AG08395 (cell line): ENCODE data around the gene LPCAT1.
"Not testable (repeated sequence)": the region's sequence is repeated elsewhere in the genome, so short reads cannot be mapped to it uniquely, and the experiment has no call there.

ENCODE experiments used
- DNase-seq: peaks from one replicate; pipeline ENCODE4 v3.0.0; 2012; ENCODE audit warnings: mixed read lengths, low spot score

The LPCAT1 gene

GRCh38 chr5:1522601-1523479, 920 bp downstream of the LPCAT1 start:
- no peak for DNase-seq

GRCh38 chr5:1521671-1522600, 1.8 kb downstream of the LPCAT1 start:
- DNase-seq = peak; percentile 68

DNA sequence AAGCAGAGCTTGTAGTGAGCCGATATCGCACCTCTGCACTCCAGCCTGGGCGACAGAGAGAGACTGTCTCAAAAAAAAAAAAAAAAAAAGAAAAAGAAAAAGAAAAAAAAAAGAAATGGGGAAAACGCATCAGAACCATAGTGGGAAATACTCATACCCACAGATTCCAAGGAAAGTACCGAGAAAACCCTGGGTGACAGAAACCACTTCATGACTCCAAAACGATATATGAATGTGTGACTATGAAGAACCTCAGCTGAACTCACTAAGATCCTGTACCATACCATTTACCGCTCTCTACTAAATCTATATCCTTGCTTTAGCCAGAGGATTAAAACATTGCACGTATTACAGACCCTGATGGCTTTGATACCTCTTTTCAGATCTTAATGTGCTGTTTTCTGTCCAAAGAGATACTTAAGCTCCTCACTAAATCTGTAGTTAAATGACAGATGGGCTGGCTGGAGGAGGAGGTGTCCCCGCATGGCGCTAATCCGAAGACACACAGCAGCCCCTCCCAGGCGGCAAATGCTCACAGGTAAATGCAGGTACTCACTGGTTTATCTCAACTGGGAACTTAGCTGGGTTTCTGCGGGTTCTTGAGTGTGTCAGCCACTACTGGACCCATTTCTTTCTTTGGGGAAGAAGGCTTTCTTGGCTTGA, 2.8 kb downstream of the LPCAT1 start:
- DNase-seq = no peak

GRCh38 chr5:1519631-1520210, 4.0 kb downstream of the LPCAT1 start:
- DNase-seq = no peak

DNA sequence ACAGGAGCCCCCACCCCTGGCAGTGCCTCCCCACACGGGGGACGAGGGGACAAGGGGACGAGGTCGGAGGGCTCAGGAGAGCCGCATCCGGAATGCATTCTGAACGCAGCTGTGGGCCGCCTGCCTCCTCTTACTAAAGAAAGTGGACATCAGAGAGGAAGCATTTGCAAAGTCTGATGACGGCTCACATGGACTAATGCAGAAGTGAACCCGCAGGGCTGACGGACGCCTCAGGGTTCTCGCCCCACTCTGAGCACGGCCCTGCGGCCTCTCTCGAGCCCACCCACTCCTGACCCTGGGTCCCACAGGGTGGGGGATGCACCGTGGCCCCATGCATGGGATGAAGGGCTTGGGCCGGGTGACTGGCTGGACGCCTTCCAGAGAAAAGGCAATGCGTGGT, 5.9 kb downstream of the LPCAT1 start:
- DNase-seq = no peak

DNA sequence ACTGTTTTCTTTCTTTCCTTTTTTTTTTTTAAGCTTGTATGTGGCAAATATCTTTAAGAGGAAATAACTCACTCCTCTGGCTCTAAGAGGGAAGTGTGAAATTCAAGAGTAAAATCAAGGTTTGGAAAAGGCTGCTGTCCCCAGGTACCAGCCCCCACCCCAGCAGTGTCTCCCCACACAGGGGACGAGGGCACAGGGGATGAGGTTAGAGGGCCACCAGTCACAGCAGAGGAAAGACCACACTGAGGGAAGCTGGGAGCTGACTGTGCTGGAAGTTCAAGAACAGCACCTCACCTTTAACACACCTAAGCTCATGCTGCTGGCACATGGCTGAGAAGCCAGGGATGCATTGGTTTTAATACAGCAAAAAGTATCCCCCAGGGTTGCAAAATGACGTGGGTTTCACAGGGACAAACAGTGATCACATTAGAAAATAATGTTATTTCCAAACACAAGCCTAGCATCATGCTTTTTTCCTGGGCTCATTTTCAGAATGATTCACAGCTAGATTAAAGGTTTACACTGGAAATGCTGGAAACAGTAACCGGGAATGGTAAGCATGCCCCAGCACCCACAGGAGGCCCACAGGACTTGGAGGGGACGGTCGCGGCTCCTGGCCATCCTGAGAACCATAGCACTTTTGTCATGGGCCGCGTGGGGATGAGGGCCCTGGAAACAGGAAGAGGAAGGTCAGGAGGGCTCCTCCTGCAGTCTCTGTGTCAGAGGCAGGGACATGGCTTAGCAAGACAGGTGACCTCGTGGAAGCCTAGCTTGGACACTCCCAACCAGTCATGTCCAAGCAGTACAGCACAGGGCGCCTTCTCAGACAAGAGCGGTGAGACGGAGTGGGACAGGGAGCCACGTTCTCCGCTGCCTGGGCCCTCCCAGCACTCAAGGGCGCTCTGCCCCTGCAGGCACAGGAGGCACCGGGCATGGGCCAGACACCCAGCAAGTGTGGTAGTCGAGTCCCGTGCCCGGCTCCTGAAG, 6.9 kb downstream of the LPCAT1 start:
- peak; percentile 74 for DNase-seq

GRCh38 chr5:1515921-1516571, 7.7 kb downstream of the LPCAT1 start:
- DNase-seq = no peak

DNA sequence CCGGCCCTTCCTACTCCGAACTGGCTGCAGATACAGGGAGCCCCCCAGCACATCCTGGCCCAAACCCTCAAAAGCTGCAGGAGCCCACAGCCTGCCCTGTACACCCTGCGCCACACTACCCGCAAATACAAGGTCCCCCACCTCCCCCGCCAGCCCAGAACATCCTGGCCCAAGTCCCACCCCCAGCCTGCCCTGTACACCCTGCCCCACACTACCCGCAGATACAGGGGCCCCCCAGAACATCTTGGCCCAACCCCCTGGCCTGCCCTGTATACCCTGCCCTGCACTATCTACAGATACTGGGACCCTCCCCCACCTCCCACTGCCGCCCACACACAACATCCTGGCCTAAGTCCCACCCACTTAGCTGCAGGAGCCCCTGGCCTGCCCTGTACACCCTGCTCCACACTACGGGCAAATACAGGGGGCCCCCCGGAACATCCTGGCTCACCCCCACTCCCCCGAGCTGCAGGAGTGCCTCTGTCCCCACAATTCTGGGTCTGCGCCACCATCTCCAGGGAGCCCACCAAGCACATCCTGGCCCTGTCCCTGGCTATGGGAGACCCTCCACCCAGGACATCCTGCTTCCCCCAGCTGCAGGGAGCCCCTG, 8.3 kb downstream of the LPCAT1 start:
- no peak for DNase-seq

GRCh38 chr5:1514819-1515310, 8.9 kb downstream of the LPCAT1 start:
- not testable (repeated sequence) for DNase-seq

- no peak for DNase-seq
Measured at GRCh38 chr5:1514027-1514818, 9.5 kb downstream of the LPCAT1 start.

- no peak for DNase-seq
Measured at GRCh38 chr5:1513326-1514026, 10.3 kb downstream of the LPCAT1 start.

- no peak for DNase-seq
Measured at GRCh38 chr5:1512541-1513291, 11.0 kb downstream of the LPCAT1 start.

DNA sequence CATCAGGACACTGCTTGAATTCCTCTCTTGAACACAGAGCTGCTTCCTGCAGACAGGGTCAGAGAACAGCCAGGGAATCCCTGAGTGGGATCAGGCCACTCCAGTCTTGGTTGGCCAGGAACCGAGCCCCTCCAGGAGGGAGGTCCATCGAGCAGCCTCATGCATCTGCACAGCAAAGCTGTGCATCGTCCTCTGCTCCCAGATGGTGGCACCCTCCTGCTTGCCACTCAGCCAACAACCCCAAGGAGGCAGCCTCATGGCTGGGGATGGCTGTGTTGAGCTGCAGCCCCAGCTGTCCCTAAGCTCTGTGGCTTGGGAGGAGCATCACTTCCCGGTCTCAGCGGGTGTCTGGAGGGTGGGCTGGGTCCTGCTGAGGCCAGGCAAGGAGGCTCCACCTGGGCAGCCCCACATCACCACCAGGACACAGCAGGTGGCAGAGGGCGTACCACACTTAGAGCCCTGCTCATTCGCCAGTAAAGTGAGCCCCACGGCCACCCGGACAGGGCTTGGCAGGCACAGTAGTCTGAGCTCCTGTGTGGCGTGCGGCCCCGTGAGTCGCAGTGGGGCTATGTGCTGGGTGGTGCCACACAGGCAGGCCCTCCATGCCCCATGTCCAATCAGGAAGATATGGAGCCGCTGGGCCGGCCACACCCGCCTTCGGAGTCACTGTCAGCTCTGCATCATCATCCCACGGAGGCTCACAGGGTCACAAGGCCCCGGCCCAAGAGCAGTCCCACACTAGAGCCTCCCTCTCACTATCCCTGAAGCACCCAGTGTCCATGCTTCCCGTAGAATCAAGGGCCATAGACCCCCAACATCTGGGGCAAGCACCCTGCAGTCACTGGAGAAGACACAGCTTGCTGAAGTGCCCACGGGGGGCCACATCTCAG, 11.9 kb downstream of the LPCAT1 start:
- peak; percentile 88 for DNase-seq

DNA sequence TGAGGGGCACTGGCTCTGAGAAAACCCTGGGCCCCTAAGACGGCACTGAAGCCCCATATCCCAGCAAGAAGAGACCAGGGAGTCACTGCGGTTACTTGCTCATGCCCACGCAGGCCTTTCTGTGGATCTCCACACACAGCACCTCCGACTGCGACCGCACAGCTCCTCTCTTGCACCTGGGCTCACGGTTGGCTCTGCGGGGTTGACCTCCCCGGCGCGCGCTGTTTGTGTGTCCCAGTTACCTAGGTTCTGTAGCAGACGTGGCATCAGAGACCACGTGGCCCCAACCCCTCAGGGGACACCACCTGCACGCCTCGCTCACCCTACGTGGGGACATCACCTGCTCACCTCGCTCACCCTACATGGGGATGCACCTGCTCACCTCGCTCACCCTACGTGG, 12.7 kb downstream of the LPCAT1 start:
- no peak for DNase-seq

GRCh38 chr5:1510631-1511030, 13.1 kb downstream of the LPCAT1 start:
- no peak for DNase-seq

GRCh38 chr5:1510151-1510561, 13.6 kb downstream of the LPCAT1 start:
- no peak for DNase-seq
